ENCODE measurements around the gene CTBP2. TPM values are rescaled to one million over a fixed set of nuclear protein-coding genes. Genes with fewer than 3 reads are reported as not detected.
A peak's percentile ranks its signal among the peaks of the same experiment; 100 is the strongest.

The CTBP2 gene
- total RNA-seq, 1 experiment from 2014 or later, result 191 TPM

- no peak for TF ChIP-seq CTCF (IDR thresholded peaks at IDR 0.05)
- TF ChIP-seq GTF2I (CRISPR knock-in tag; conservative IDR thresholded peaks at IDR 0.05), result no peak
- TF ChIP-seq, protein P1, sequence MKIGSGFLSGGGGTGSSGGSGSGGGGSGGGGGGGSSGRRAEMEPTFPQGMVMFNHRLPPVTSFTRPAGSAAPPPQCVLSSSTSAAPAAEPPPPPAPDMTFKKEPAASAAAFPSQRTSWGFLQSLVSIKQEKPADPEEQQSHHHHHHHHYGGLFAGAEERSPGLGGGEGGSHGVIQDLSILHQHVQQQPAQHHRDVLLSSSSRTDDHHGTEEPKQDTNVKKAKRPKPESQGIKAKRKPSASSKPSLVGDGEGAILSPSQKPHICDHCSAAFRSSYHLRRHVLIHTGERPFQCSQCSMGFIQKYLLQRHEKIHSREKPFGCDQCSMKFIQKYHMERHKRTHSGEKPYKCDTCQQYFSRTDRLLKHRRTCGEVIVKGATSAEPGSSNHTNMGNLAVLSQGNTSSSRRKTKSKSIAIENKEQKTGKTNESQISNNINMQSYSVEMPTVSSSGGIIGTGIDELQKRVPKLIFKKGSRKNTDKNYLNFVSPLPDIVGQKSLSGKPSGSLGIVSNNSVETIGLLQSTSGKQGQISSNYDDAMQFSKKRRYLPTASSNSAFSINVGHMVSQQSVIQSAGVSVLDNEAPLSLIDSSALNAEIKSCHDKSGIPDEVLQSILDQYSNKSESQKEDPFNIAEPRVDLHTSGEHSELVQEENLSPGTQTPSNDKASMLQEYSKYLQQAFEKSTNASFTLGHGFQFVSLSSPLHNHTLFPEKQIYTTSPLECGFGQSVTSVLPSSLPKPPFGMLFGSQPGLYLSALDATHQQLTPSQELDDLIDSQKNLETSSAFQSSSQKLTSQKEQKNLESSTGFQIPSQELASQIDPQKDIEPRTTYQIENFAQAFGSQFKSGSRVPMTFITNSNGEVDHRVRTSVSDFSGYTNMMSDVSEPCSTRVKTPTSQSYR (CRISPR knock-in tag; IDR thresholded peaks at IDR 0.05), result no peak
- TF ChIP-seq, protein P2, sequence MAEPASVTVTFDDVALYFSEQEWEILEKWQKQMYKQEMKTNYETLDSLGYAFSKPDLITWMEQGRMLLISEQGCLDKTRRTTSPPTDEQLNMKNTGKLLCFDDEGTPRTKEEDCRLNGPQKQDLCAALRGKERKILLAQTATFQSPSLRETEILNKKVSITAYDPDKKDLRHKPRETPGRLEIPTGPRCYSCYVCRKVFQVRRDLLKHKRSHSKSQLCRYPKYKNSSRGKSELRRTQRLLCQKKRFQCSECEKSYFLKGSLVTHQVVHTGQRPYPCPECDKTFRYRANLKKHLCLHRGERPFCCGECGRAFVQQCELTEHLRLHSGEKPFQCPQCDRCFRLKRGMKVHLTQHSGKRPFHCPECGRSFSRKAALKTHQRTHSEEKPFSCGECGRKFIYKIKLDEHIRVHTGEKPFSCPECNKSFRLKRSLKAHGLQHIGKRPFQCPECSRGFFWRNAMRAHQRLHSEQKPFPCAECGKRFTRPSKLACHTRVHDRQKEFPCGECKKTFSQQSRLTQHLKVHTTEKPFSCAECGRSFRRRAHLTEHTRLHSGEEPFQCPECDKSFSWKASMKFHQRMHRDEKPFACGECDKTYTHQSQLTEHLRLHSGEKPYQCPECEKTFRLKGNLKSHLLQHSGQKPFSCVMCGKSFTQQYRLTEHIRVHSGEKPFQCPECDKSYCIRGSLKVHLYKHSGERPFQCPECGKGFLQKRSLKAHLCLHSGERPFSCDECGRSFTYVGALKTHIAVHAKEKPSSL (CRISPR knock-in tag; conservative IDR thresholded peaks at IDR 0.05), result no peak
- no peak for TF ChIP-seq MLX (CRISPR knock-in tag; IDR thresholded peaks at IDR 0.05)
- TF ChIP-seq ZNF232 (CRISPR knock-in tag; IDR thresholded peaks at IDR 0.05), result no peak
- no peak for TF ChIP-seq ERG (CRISPR knock-in tag; IDR thresholded peaks at IDR 0.05)
These were observed 83.3 kb downstream of the CTBP2 start (continued) for GRCh38 chr10:125076891-125077541.

GRCh38 chr10:125076121-125076825 is 84.1 kb downstream of the CTBP2 start:
- ChIA-PET CTCF (interaction anchor here (0.8 to 1.0 kb wide), 2 partner anchors 8 to 28 kb away, joined by 3 to 5 read pairs; no protein-coding TSS in a partner anchor), POLR2A (no interaction called here)

More at GRCh38 chr10:125076121-125076825, 84.1 kb downstream of the CTBP2 start:
- TF ChIP-seq ERG (CRISPR knock-in tag; IDR thresholded peaks at IDR 0.05), result no peak
- no peak for TF ChIP-seq ESRRA (CRISPR knock-in tag; IDR thresholded peaks at IDR 0.05; ENCODE audit: borderline replicate concordance)
- TF ChIP-seq FOXJ3 (CRISPR knock-in tag; IDR thresholded peaks at IDR 0.05; ENCODE audit: borderline replicate concordance), result no peak
- TF ChIP-seq SOX15 (CRISPR knock-in tag; IDR thresholded peaks at IDR 0.05), result no peak
- no peak for TF ChIP-seq CREB1 (CRISPR knock-in tag; IDR thresholded peaks at IDR 0.05)
- TF ChIP-seq MYBL2 (CRISPR knock-in tag; IDR thresholded peaks at IDR 0.05), result no peak
- TF ChIP-seq ZNF416 (CRISPR knock-in tag; IDR thresholded peaks at IDR 0.05), result no peak
- TF ChIP-seq KAT7 (CRISPR knock-in tag; IDR thresholded peaks at IDR 0.05; ENCODE audit: borderline replicate concordance), result no peak
- TF ChIP-seq, protein P3, sequence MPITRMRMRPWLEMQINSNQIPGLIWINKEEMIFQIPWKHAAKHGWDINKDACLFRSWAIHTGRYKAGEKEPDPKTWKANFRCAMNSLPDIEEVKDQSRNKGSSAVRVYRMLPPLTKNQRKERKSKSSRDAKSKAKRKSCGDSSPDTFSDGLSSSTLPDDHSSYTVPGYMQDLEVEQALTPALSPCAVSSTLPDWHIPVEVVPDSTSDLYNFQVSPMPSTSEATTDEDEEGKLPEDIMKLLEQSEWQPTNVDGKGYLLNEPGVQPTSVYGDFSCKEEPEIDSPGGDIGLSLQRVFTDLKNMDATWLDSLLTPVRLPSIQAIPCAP (CRISPR knock-in tag; IDR thresholded peaks at IDR 0.05), result no peak
- no peak for TF ChIP-seq OVOL2 (CRISPR knock-in tag; IDR thresholded peaks at IDR 0.05; ENCODE audit: borderline replicate concordance)
- TF ChIP-seq GTF2I (CRISPR knock-in tag; conservative IDR thresholded peaks at IDR 0.05), result no peak
- no peak for TF ChIP-seq ZNF263 (CRISPR knock-in tag; IDR thresholded peaks at IDR 0.05; ENCODE audit: low read depth)
- TF ChIP-seq FOXP1 (CRISPR knock-in tag; IDR thresholded peaks at IDR 0.05; ENCODE audit: borderline replicate concordance), result no peak
- TF ChIP-seq ZNF671 (CRISPR knock-in tag; IDR thresholded peaks at IDR 0.05), result no peak
- no peak for TF ChIP-seq TCF7 (CRISPR knock-in tag; IDR thresholded peaks at IDR 0.05; ENCODE audit: low read depth)
- TF ChIP-seq CREM (CRISPR knock-in tag; IDR thresholded peaks at IDR 0.05), result no peak
- no peak for TF ChIP-seq ZNF138 (CRISPR knock-in tag; conservative IDR thresholded peaks at IDR 0.05)
- ATAC-seq (no peak), DNase-seq (ENCODE audit: low spot score) (no peak)
- Mint-ChIP-seq H3K27ac (peak overlapping the region; percentile 75; the same call in 1 of the 2 replicates), H3K9me3 (0 out of 2 replicates have a peak, but pooled peaks cover 4% of the 10 kb centered on the region), H3K27me3 (ENCODE audit: low read depth) (no peaks in the 10 kb centered on the region), H3K4me3 (no peak overlapping the region), H3K4me1 (peaks cover 57% of the 10 kb centered on the region), H3K36me3 (peaks cover 64% of the 10 kb centered on the region)

Data from WTC11 (cell line).